Left ventricle myocardium superior (tissue), 1 donor: Measurements from ENCODE around the gene EIF4G3. TPM values are rescaled to one million over a fixed set of nuclear protein-coding genes. Genes with fewer than 3 reads are reported as not detected.
"Not testable (repeated sequence)": the region's sequence is repeated elsewhere in the genome, so short reads cannot be mapped to it uniquely, and the experiment has no call there.

Experiments
- ATAC-seq: fragments of 200-7000 bp; cut with Tn5 transposase; one replicate; pipeline ENCODE4 v1.9.1; 2020; ENCODE audit warnings: mild to moderate bottlenecking, moderate library complexity
- DNase-seq: peaks from one replicate; pipeline ENCODE4 v3.0.0-alpha.2; 2020
- intact Hi-C: fragments of 100-400 bp; cut with micrococcal nuclease; formaldehyde crosslinking; loops from one replicate; pipeline ENCODE4 v1.11.0; 2022
- total RNA-seq: library from RNA; stranded (reverse); fragmentation: NEBNext Ultra II Directional; extraction: Animal tissue kit (Norgen Biotek cat#: 25700); gene quantifications from one replicate; pipeline ENCODE4 v1.2.1, GENCODE V29; 2021
- donor health status: DM: no; HTN: yes; CAD: no; lungs with severe emphysema.

The EIF4G3 gene
- total RNA-seq, 1 donor from 2014 or later, result 28.8 TPM

GRCh38 chr1:20878799-20879198 lies 297.9 kb downstream of the EIF4G3 start:
- no peak for DNase-seq
- ATAC-seq, result no peak
- intact Hi-C loops, result no loop called here

GRCh38 chr1:20875198-20875973 lies 301.3 kb downstream of the EIF4G3 start:
- DNase-seq (no peak), ATAC-seq (no peak)
- intact Hi-C loops, result no loop called here

- ATAC-seq (no peak), DNase-seq (no peak)
- intact Hi-C loops, result no loop called here
Measured at GRCh38 chr1:20873311-20873710, 303.4 kb downstream of the EIF4G3 start.

GRCh38 chr1:20871419-20871818 lies 305.3 kb downstream of the EIF4G3 start:
- DNase-seq (no peak), ATAC-seq (no peak)
- intact Hi-C loops, result no loop called here

GRCh38 chr1:20870718-20871117 lies 306.0 kb downstream of the EIF4G3 start:
- ATAC-seq, result no peak
- DNase-seq, result no peak
- intact Hi-C loops, result no loop called here

GRCh38 chr1:20868263-20868662 lies 308.4 kb downstream of the EIF4G3 start:
- intact Hi-C loops, result no loop called here
- no peak for ATAC-seq

GRCh38 chr1:20867847-20868246 lies 308.9 kb downstream of the EIF4G3 start:
- intact Hi-C loops, result no loop called here
- ATAC-seq (no peak), DNase-seq (no peak)

More at GRCh38 chr1:20868263-20868662, 308.4 kb downstream of the EIF4G3 start:
- DNase-seq, result no peak

GRCh38 chr1:20867062-20867461 lies 309.6 kb downstream of the EIF4G3 start:
- ATAC-seq, result no peak
- no peak for DNase-seq
- intact Hi-C loops, result no loop called here

GRCh38 chr1:20865001-20865400 lies 311.7 kb downstream of the EIF4G3 start:
- no peak for ATAC-seq
- intact Hi-C loops, result no loop called here

GRCh38 chr1:20854529-20854928 lies 322.2 kb downstream of the EIF4G3 start:
- intact Hi-C loops, result loop anchor here (5.0 kb wide), 1 partner anchor 112 kb away; no protein-coding TSS in a partner anchor
- DNase-seq (no peak), ATAC-seq (no peak)

More at GRCh38 chr1:20865001-20865400, 311.7 kb downstream of the EIF4G3 start:
- DNase-seq, result no peak

GRCh38 chr1:20851791-20852190 lies 324.9 kb downstream of the EIF4G3 start:
- not testable (repeated sequence) for DNase-seq
- peak; percentile 33 for ATAC-seq
- intact Hi-C loops, result loop anchor here (5.0 kb wide), 1 partner anchor 109 kb away; no protein-coding TSS in a partner anchor

GRCh38 chr1:20850021-20850420 lies 326.7 kb downstream of the EIF4G3 start:
- ATAC-seq (no peak), DNase-seq (no peak)
- intact Hi-C loops, result loop anchor here (5.0 kb wide), 1 partner anchor 108 kb away; no protein-coding TSS in a partner anchor

- DNase-seq, result no peak
- intact Hi-C loops, result no loop called here
- ATAC-seq, result no peak
Measured at GRCh38 chr1:20849100-20849499, 327.6 kb downstream of the EIF4G3 start.

- intact Hi-C loops, result no loop called here
- no peak for DNase-seq
- ATAC-seq, result no peak
Measured at GRCh38 chr1:20848162-20848561, 328.5 kb downstream of the EIF4G3 start.

- intact Hi-C loops, result no loop called here
- DNase-seq (no peak), ATAC-seq (no peak)
Measured at GRCh38 chr1:20847611-20848080, 329.1 kb downstream of the EIF4G3 start.

- ATAC-seq (no peak), DNase-seq (no peak)
- intact Hi-C loops, result no loop called here
Measured at GRCh38 chr1:20846461-20847374, 330.0 kb downstream of the EIF4G3 start.

GRCh38 chr1:20840731-20841130 lies 336.0 kb downstream of the EIF4G3 start:
- intact Hi-C loops, result no loop called here
- ATAC-seq, result no peak
- no peak for DNase-seq

GRCh38 chr1:20837554-20838192 lies 339.0 kb downstream of the EIF4G3 start:
- no peak for DNase-seq
- ATAC-seq, result no peak
- intact Hi-C loops, result no loop called here

GRCh38 chr1:20836230-20836629 lies 340.5 kb downstream of the EIF4G3 start:
- intact Hi-C loops, result no loop called here
- no peak for DNase-seq
- no peak for ATAC-seq
